ENCODE measurements around the gene CLCNKB.

DNA sequence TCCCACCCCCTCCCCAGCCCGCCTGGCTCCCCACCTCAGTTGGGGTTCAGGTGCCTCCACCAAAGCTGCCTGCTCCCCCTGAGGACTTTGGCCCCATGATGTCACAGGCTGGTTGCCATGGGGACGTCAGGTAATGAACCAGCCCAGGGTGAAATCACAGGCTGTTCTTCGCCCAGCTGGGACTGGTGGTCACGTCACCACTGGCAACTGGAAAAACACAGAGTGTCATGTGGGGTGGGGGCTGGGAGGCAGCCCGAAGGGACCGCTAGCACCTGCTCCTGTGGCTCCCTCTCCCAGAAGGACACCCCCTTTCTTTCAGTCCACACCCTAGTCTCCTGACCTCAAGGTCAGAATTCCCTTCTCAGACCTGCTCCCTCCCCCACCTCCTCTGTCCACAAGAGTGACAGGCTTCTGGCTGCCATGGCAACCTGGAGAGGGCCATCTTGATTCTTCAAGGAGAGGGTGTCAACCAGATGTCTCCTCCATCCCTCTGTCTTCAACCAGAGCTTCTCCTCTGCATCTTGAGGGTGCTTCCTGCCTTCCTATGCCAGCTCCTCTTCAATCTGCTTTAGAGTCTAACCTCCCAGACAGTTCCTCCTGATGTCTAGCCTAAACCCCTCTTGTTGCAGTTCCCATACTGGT, 23.7 kb downstream of the CLCNKB start:
- TF ChIP-seq, protein P1, sequence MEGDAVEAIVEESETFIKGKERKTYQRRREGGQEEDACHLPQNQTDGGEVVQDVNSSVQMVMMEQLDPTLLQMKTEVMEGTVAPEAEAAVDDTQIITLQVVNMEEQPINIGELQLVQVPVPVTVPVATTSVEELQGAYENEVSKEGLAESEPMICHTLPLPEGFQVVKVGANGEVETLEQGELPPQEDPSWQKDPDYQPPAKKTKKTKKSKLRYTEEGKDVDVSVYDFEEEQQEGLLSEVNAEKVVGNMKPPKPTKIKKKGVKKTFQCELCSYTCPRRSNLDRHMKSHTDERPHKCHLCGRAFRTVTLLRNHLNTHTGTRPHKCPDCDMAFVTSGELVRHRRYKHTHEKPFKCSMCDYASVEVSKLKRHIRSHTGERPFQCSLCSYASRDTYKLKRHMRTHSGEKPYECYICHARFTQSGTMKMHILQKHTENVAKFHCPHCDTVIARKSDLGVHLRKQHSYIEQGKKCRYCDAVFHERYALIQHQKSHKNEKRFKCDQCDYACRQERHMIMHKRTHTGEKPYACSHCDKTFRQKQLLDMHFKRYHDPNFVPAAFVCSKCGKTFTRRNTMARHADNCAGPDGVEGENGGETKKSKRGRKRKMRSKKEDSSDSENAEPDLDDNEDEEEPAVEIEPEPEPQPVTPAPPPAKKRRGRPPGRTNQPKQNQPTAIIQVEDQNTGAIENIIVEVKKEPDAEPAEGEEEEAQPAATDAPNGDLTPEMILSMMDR (conservative IDR thresholded peaks at IDR 0.05): no peak
- no peak for TF ChIP-seq EZH2 (IDR thresholded peaks at IDR 0.05; ENCODE audit: low read depth)

All from PC-9 (cell line).